ENCODE data around the gene CFAP157. TPM values are rescaled to one million over a fixed set of nuclear protein-coding genes. Genes with fewer than 3 reads are reported as not detected.
A peak's percentile ranks its signal among the peaks of the same experiment; 100 is the strongest.

Gene CFAP157
- total and polyA plus RNA-seq, 8 donors: 0.35 to 12.6 (median 8.4) TPM

DNA sequence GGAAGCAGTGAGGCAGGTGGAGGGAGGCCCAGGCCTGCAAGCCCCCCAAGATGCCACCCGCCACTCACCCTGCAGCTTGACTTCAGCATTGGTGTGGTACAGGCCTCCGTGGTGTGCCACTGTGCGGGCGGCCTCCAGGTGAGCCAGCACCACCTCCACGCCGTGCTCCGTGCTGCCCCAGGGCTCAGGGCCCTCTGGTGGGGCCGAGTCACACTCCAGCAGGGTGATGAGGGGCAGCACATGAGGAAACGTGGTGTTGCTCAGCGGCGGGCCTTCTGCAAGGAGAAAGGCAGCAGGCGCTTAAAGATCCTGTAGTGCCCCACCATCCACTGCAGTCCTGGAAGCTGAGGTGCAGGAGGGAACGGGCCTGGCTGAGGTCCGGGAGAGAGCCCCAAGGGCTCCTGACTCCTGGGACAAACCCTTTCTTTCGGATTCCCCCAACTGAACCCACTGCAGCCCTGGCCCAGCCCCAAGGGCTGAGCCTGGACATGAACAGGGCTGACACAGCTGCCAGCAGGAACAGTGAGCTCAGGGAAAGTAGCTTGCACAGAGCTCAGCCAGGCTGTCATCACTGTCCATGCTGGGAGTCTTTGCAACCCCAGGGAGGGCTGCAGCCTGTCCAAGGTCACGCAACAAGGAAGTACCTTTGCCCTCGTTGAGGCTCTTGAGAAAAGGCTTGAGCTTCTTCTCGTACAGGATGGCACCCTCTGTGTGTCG is 33.0 kb downstream of the CFAP157 start:
- Histone ChIP-seq H3K27ac (peak overlapping the region in 1 of 2 donors; percentile 30), H3K4me3 (no peak overlapping the region), H3K4me1 (peaks cover 6 to 40% of the 10 kb centered on the region in 2 donors), H3K27me3 (no peaks in the 10 kb centered on the region), H3K9me3 (no peaks in the 10 kb centered on the region), H3K36me3 (peaks cover 0 to 71% of the 10 kb centered on the region in 2 donors)
- ATAC-seq (no peak), DNase-seq (no peak)
- intact Hi-C loops (cut with DNase I): loop anchor here in 1 of 2 donors (5.0 kb wide), 1 partner anchor 133 kb away; no protein-coding TSS in a partner anchor
- TF ChIP-seq, protein P1, sequence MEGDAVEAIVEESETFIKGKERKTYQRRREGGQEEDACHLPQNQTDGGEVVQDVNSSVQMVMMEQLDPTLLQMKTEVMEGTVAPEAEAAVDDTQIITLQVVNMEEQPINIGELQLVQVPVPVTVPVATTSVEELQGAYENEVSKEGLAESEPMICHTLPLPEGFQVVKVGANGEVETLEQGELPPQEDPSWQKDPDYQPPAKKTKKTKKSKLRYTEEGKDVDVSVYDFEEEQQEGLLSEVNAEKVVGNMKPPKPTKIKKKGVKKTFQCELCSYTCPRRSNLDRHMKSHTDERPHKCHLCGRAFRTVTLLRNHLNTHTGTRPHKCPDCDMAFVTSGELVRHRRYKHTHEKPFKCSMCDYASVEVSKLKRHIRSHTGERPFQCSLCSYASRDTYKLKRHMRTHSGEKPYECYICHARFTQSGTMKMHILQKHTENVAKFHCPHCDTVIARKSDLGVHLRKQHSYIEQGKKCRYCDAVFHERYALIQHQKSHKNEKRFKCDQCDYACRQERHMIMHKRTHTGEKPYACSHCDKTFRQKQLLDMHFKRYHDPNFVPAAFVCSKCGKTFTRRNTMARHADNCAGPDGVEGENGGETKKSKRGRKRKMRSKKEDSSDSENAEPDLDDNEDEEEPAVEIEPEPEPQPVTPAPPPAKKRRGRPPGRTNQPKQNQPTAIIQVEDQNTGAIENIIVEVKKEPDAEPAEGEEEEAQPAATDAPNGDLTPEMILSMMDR (IDR thresholded peaks at IDR 0.05): no peak

DNA sequence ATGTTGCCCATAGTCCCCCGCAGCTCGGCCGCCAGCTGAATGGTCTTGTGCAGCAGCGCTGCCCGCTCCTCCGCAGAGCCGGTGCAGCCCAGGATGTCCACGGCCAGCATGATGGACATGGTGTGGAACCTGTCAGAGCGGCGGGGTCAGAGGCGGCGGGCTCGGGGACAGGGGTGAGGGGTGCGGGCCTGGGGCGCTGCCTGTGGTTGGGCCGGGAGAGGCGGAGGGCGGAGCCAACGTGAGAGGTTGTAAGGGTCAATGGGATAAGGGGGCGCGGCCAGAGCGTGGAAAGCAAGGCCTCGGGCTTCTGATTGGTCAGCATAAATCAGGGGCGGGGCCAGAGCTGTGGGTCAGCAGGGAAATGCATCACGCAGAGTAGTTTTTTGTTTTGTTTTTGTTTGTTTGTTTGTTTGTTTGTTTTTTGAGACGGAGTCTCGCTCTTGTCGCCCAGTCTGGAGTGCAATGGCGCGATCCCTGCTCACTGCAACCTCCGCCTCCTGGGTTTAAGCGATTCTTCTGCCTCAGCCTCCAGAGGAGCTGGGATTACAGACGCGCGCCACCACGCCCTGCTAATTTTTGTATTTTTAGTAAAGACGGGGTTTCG is 35.1 kb downstream of the CFAP157 start:
- Histone ChIP-seq H3K4me1 (peaks cover 6 to 33% of the 10 kb centered on the region in 2 donors), H3K27ac (no peak overlapping the region), H3K36me3 (peaks cover 0 to 93% of the 10 kb centered on the region in 2 donors), H3K9me3 (no peaks in the 10 kb centered on the region), H3K27me3 (no peaks in the 10 kb centered on the region), H3K4me3 (peak overlapping the region in 1 of 2 donors; percentile 26)
- ATAC-seq (peak; percentile 87), DNase-seq (peak in 3 of 4 donors; percentile 45 to 89 (median 80))
- intact Hi-C loops (cut with DNase I): no loop called here
- TF ChIP-seq, protein P1 (IDR thresholded peaks at IDR 0.05): no peak

- DNase-seq: peak in 1 of 4 donors; percentile 38
- Histone ChIP-seq H3K27me3 (no peaks in the 10 kb centered on the region), H3K27ac (no peak overlapping the region), H3K36me3 (peaks cover 0 to 99% of the 10 kb centered on the region in 2 donors), H3K9me3 (no peaks in the 10 kb centered on the region), H3K4me3 (peak overlapping the region in 1 of 2 donors; percentile 26), H3K4me1 (peaks cover 6 to 33% of the 10 kb centered on the region in 2 donors)
- intact Hi-C loops (cut with DNase I): no loop called here
- TF ChIP-seq, protein P1 (IDR thresholded peaks at IDR 0.05): no peak
- ATAC-seq: peak; percentile 30
Measured at GRCh38 chr9:127742435-127743088, 35.8 kb downstream of the CFAP157 start.

- no peak for DNase-seq
- Histone ChIP-seq H3K4me1 (peaks cover 6 to 32% of the 10 kb centered on the region in 2 donors), H3K9me3 (no peaks in the 10 kb centered on the region), H3K27me3 (no peaks in the 10 kb centered on the region), H3K4me3 (no peak overlapping the region), H3K36me3 (peaks cover 0 to 99% of the 10 kb centered on the region in 2 donors), H3K27ac (no peak overlapping the region)
- TF ChIP-seq, protein P1 (IDR thresholded peaks at IDR 0.05): no peak
- intact Hi-C loops (cut with DNase I): no loop called here
- no peak for ATAC-seq
Measured at GRCh38 chr9:127744398-127745110, 37.8 kb downstream of the CFAP157 start.

Data from left lung (tissue), 10 donors.